ENCODE data around the gene BSG.
"Not testable (repeated sequence)": the region's sequence is repeated elsewhere in the genome, so short reads cannot be mapped to it uniquely, and the experiment has no call there.

Gene BSG

DNA sequence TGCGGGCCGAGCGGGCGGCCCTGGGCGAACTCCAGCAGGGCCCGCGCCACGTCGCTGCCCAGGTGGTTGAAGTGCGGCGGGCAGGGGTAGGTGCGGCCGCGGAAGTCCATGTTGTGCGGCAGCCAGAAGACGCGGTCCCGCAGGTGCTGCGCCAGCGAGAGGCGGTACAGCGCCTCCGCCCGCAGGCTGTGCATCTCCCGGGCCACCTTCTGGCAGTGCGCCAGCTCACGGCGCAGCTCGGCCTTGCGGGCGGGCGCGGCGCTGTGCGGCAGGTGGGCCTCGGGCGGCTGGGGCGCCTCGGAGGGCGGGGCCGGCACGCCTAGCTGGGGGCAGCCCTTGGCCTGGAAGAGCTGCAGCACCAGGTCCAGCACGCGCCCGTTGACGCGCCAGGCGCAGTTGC, 48.8 kb downstream of the BSG start:
- DNase-seq = not testable (repeated sequence)

DNA sequence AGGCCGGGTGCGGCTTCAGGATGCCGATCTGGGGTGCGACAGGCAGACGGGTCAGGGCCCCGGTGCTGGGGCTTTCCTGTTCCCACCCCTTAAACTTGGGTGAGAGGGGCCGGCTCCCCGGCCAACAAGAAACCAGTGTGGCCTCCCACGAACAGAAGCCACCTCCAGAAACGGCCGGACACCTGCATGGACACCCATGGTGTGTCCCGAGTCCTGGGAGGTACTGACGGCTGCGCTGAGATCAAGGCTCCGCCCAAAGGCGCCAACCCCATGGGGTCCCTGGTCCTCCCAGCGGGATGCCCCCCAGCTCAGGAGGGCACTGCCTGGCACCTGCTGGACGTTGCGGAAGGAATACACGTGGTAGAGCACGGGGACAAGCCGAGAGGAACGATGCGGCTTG, 49.4 kb downstream of the BSG start:
- DNase-seq = no peak

DNA sequence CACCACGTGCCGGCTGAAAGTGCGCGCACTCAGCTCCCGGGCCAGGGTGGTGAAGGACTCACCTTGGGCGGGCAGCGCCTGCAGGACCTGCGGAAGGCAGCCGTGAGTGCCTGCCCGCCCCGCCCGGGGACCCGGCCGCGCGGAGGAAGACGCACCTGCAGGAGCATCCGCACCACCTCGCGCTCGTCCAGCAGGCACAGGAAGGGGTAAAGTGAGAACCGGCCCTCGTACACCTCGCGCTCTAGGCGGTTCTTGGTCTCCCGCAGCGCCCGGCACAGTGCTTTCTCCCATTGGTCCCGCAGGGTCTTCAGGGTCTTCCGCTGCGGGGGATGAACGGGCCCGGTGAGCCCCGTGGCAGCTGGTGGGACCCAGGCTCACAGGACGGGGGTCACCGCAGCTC, 50.3 kb downstream of the BSG start:
- DNase-seq = no peak

DNA sequence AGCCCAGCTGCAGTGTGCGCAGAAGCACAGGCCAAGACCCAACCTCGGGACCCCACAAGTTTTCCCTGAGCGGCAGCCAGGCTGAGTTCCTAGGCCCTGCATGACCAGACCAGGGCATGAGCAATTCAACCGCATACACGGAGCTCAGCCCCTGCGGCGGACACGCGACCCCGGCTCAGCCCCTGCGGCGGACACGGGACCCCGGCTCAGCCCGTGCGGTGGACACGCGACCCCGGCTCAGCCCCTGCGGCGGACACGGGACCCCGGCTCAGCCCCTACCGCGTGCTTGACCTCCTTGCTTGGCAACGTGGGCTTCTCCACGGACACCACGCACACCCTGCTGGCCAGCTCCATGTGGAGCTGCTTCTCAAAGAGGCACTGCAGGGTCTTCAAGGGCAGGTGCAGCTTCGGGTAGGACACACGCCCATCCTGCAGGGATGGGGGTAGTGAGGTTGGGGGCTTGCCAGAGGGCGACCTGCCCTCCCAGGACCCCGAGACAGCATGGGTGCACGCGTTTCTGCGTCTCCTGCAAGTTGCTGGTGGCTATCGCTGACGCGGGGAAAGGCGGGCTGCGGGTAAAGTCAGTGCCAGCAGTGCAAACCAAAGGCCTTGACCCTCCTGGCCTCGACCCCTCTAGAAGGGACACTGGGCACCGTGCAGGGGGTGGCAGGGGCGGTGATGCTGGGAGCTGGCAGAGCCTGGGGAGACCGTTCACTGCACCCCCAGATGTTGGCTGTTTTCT, 51.0 kb downstream of the BSG start:
- DNase-seq = no peak

- no peak for DNase-seq
Observed at GRCh38 chr19:623974-624373, 51.6 kb downstream of the BSG start.

DNA sequence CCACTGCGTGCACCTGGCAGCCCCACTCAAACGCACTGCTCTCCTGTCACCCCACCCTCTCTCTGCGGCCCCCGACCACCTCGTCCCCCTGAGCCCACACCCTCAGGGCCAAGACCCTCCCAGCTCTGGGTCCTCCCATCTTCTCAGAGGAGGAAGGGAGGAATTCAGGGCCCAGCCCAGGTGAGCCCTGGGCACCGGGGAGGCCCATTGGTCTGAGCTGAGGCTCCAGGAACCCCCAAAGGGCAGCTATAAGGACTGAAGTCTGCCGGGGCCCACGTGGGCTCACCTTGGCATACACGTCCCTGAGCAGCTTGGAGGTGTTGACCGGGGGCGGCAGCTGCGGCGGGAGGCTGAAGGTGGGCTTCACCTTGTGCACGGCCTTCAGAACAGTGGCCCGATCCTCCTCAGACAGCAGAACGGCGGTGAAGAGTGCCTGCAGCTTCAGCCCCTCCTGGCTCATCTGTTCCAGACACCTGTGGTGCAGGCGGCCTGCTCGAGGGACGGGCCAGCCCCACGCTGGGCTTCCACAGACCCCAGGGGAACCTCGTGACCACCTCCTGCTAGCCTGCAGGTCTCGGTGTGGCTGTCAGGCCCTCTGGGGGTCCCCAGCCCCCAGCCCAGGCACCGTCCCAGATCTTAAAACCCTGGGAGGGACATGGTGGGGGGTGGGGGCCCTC, 52.2 kb downstream of the BSG start:
- DNase-seq = no peak

GRCh38 chr19:625257-625656, 52.9 kb downstream of the BSG start:
- DNase-seq = no peak

DNA sequence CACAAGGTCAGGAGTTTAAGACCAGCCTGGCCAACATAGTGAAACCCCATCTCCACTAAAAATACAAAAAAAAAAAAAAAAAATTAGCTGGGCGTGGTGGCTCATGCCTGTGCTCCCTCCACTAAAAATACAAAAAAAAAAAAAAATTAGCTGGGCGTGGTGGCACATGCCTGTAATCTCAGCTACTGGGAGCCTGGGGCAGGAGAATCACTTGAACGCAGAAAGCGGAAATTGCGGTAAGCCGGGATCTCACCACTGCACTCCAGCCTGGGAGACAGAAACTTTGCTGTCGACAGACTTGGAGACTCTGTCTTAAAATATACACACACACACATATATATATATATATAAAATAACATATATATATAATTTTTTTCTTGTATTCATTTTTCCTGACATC, 54.2 kb downstream of the BSG start:
- DNase-seq = not testable (repeated sequence)

DNA sequence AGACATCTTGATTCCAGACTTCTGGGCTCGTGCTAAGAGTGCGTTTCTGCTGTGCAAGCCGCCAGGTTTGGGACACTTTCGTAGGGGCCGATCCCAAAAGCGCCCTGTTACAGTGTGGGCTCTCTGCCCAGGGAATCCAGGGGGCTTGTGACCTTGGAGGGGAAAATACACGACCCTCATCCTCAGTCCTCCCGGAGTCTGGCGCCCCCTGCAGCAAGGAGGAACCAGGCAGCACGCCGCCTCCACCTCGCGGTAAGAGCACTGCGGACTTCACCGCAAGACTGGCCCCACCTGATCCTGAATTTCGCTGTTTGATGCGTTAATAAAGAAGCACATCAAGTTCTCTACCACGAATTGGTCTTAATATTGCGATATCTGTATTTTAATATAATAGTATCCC, 55.8 kb downstream of the BSG start:
- no peak for DNase-seq

DNA sequence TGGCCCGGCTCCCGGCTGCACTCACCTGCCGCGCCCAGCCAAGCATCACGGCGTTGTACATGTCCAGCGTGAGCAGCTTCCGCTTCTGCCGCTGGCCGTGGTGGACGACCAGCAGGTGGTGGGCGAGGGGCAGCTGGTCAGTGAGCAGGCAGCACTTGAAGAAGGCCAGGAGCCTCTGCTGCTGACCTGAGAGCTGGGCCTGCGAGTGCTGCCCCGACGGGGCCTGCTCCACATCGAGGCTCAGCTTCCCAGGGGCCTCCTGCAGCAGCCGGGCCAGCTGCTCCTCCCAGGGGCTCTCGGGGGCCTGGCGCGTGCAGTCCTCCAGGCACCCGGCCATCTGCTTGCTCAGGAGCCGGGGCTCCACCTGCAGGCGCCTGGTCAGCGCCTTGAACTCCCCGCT, 57.1 kb downstream of the BSG start:
- peak; percentile 52 to 75 for DNase-seq

GRCh38 chr19:629961-630714, 57.7 kb downstream of the BSG start:
- DNase-seq = no peak

GRCh38 chr19:632579-633067, 60.2 kb downstream of the BSG start:
- no peak for DNase-seq
